GM19328 (cell line): ENCODE results near the gene LMOD3.
A peak's percentile ranks its signal among the peaks of the same experiment; 100 is the strongest.

Experiments
- ATAC-seq: cut with Tn5 transposase; IDR thresholded peaks from one replicate; pipeline ENCODE4 v1.9.1; 2021; ENCODE audit warnings: mild to moderate bottlenecking, moderate library complexity; ENCODE audit not compliant: unreplicated experiment

LMOD3 gene

GRCh38 chr3:69094467-69095205, 27.8 kb downstream of the LMOD3 start:
- ATAC-seq = no peak

GRCh38 chr3:69092030-69092516, 30.3 kb downstream of the LMOD3 start:
- peak; percentile 63 for ATAC-seq

GRCh38 chr3:69091389-69092029, 30.9 kb downstream of the LMOD3 start:
- ATAC-seq = no peak

- no peak for ATAC-seq
Observed at GRCh38 chr3:69090021-69090420, 32.4 kb downstream of the LMOD3 start.

GRCh38 chr3:69088063-69088462, 34.3 kb downstream of the LMOD3 start:
- ATAC-seq = no peak

GRCh38 chr3:69087030-69087791, 35.2 kb downstream of the LMOD3 start:
- no peak for ATAC-seq

- no peak for ATAC-seq
Observed at GRCh38 chr3:69085833-69086722, 36.3 kb downstream of the LMOD3 start.

- peak; percentile 0 for ATAC-seq
Observed at GRCh38 chr3:69085168-69085832, 37.1 kb downstream of the LMOD3 start.

GRCh38 chr3:69084326-69085167, 37.8 kb downstream of the LMOD3 start, which contains the start of gene ARL6IP5:
Gene ARL6IP5 (plus strand): TSS chr3:69084937. CDS start chr3:69085048, 111 bp downstream.
- peak; percentile 48 for ATAC-seq

GRCh38 chr3:69082805-69083204, 39.6 kb downstream of the LMOD3 start:
- peak; percentile 44 for ATAC-seq

GRCh38 chr3:69082361-69082760, 40.0 kb downstream of the LMOD3 start:
- no peak for ATAC-seq

GRCh38 chr3:69081583-69082262, 40.7 kb downstream of the LMOD3 start:
- ATAC-seq = no peak

GRCh38 chr3:69080233-69080920, 42.0 kb downstream of the LMOD3 start, which contains the start of gene UBA3:
Gene UBA3 (minus strand): TSS chr3:69080365. CDS start chr3:69080353, 12 bp downstream.
- peak; percentile 52 for ATAC-seq

- peak; percentile 18 for ATAC-seq
Observed at GRCh38 chr3:69079269-69080159, 42.9 kb downstream of the LMOD3 start.

GRCh38 chr3:69072928-69073327, 49.5 kb downstream of the LMOD3 start:
- no peak for ATAC-seq

- ATAC-seq = no peak
Observed at GRCh38 chr3:69066121-69066520, 56.3 kb downstream of the LMOD3 start.
